GM23338 (cell line): ENCODE measurements around the gene MFAP3.

Source experiments
- CREB1 ChIP-seq: fragments of 250-450 bp; sonication (Bioruptor Pico); IDR thresholded peaks from 2 replicates; pipeline ENCODE4 v1.5.0; 2020; ENCODE audit warnings: low read depth, mild to moderate bottlenecking, moderate library complexity
- CTCF ChIP-seq, 2 experiments: fragments of 200-600 bp in 1 of 2; sonication (generic) in 1 of 2; conservative IDR thresholded peaks; 2 replicates each; pipeline versions ENCODE4 v1.5.1 to v1.6.1; 2016 to 2017; ENCODE audit warnings: antibody characterized with exemption in 2 of 2, low read depth in 2 of 2, mild to moderate bottlenecking in 2 of 2, moderate library complexity in 1 of 2
- EZH2 ChIP-seq: fragments of 200-600 bp; sonication (generic); IDR thresholded peaks from one replicate; pipeline ENCODE4 v1.8.0; 2017; ENCODE audit warnings: antibody characterized with exemption, mild to moderate bottlenecking, low read depth; ENCODE audit not compliant: unreplicated experiment
- EZH2phosphoT487 ChIP-seq: fragments of 200-600 bp; sonication (generic); IDR thresholded peaks from one replicate; pipeline ENCODE4 v1.8.1; 2018; ENCODE audit warnings: antibody characterized with exemption; ENCODE audit not compliant: unreplicated experiment
- JUNB ChIP-seq: IDR thresholded peaks from one replicate; pipeline ENCODE4 v1.6.1; 2016; ENCODE audit warnings: antibody characterized with exemption; ENCODE audit not compliant: unreplicated experiment
- NANOG ChIP-seq: IDR thresholded peaks from 2 replicates; pipeline ENCODE4 v1.6.1; 2016; ENCODE audit warnings: antibody characterized with exemption, borderline replicate concordance
- POLR2AphosphoS5 ChIP-seq: IDR thresholded peaks from 2 replicates; pipeline ENCODE4 v1.6.1; 2016; ENCODE audit warnings: antibody characterized with exemption, low read depth
- REST ChIP-seq: IDR thresholded peaks from one replicate; pipeline ENCODE4 v1.6.1; 2018; ENCODE audit warnings: antibody characterized with exemption; ENCODE audit not compliant: unreplicated experiment
- STAT1 ChIP-seq: IDR thresholded peaks from one replicate; pipeline ENCODE4 v1.6.1; 2016; ENCODE audit warnings: antibody characterized with exemption; ENCODE audit not compliant: unreplicated experiment
- ZNF114 ChIP-seq: fragments of 250-450 bp; sonication (Bioruptor Pico); IDR thresholded peaks from 2 replicates; pipeline ENCODE4 v1.5.0; 2020; ENCODE audit warnings: mild to moderate bottlenecking, moderate library complexity
- ZNF462 ChIP-seq: fragments of 250-450 bp; sonication (Bioruptor Pico); IDR thresholded peaks from 2 replicates; pipeline ENCODE4 v1.5.0; 2020; ENCODE audit warnings: mild to moderate bottlenecking, moderate library complexity
- TF ChIP-seq, protein P1 (sequence below): IDR thresholded peaks from 2 replicates; pipeline ENCODE4 v1.6.1; 2016; ENCODE audit warnings: antibody characterized with exemption

DNA sequence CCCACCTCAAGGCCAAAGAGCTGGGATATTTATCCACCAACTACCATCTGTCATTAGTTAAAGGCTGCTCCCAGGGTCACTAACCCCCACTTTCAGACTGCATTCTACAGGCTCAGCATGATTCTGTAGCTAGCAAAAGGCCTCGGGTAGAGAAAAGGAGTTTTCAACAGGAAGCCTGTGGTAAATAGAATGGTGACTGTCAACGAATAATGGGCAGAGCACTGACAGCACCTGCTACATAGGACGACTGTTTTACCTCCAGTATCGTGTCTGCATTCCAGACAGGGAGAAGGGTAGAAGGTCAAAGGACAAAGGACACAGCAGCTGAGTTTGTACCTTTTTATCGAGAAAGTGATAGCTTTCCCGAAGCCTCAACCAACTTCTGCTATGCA is 20.3 kb downstream of the MFAP3 start:
- TF ChIP-seq CTCF (conservative IDR thresholded peaks at IDR 0.05; ENCODE audit: low read depth in 2 of 2) = no peak
- TF ChIP-seq EZH2 = no peak
- no peak for TF ChIP-seq POLR2AphosphoS5
- no peak for TF ChIP-seq CREB1 (CRISPR knock-in tag)
- no peak for TF ChIP-seq STAT1
- no peak for TF ChIP-seq EZH2phosphoT487
- TF ChIP-seq REST = no peak
- no peak for TF ChIP-seq ZNF462 (CRISPR knock-in tag)
- no peak for TF ChIP-seq JUNB
- TF ChIP-seq, protein P1, sequence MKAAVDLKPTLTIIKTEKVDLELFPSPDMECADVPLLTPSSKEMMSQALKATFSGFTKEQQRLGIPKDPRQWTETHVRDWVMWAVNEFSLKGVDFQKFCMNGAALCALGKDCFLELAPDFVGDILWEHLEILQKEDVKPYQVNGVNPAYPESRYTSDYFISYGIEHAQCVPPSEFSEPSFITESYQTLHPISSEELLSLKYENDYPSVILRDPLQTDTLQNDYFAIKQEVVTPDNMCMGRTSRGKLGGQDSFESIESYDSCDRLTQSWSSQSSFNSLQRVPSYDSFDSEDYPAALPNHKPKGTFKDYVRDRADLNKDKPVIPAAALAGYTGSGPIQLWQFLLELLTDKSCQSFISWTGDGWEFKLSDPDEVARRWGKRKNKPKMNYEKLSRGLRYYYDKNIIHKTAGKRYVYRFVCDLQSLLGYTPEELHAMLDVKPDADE = no peak
- no peak for TF ChIP-seq NANOG
- TF ChIP-seq ZNF114 (CRISPR knock-in tag) = no peak
